HepG2 (cell line): Measurements from ENCODE around the gene ZNF425. TPM values are rescaled to one million over a fixed set of nuclear protein-coding genes. Genes with fewer than 3 reads are reported as not detected.
"Not testable (repeated sequence)": the region's sequence is repeated elsewhere in the genome, so short reads cannot be mapped to it uniquely, and the experiment has no call there.

ENCODE experiments used
- ATAC-seq: fragments of 200-7000 bp; cut with Tn5 transposase; 3 replicates; pipeline ENCODE4 v1.9.1; 2020; ENCODE audit warnings: mild to moderate bottlenecking, moderate library complexity
- BruUV-seq: library from RNA; stranded (reverse); fragments of 400-500 nt; replicated peaks from 2 replicates; lab custom pipeline; 2021; lab: Mats Ljungman, UMichigan
- CTCF ChIA-PET: fragments of 300-600 bp; formaldehyde crosslinking; extraction: SDS; loops from one replicate; lab custom pipeline; 2021; ENCODE audit warnings: low total read pairs, inconsistent platforms, low intra/inter-chr PET ratio; lab: Yijun Ruan, JAX
- POLR2A ChIA-PET: fragments of 350-600 bp; sonication (Branson Sonifier 250); formaldehyde crosslinking; loops from one replicate; lab custom pipeline; 2020; ENCODE audit warnings: antibody characterized with exemption, inconsistent platforms; lab: Yijun Ruan, JAX
- DNase-seq: peaks from one replicate; pipeline ENCODE4 v3.0.0-alpha.2; 2015; ENCODE audit warnings: low spot score
- FAIRE-seq: peaks from 3 replicates; lab custom pipeline; 2011; peaks lifted over from hg19 to GRCh38; lab: Jason Lieb, UNC
- H2AFZ ChIP-seq: one replicate; pipeline ENCODE4 v1.6.1; 2011; ENCODE audit warnings: low read length, inconsistent platforms
- H3K27ac ChIP-seq: fragments of 300-600 bp; 3 replicates; pipeline ENCODE4 v1.8.0; 2011; ENCODE audit warnings: mixed run types, mild to moderate bottlenecking, mixed read lengths, low read length, inconsistent platforms; ENCODE audit not compliant: insufficient read depth; ENCODE audit errors: extremely low read length
- H3K27me3 ChIP-seq, 2 experiments: fragments of 200-600 bp in 1 of 2; 2 replicates in 1 of 2; 3 replicates in 1 of 2; pipeline versions ENCODE4 v1.6.0 to v1.8.0; 2011; ENCODE audit warnings: low read length in 2 of 2, mild to moderate bottlenecking in 2 of 2, moderate library complexity in 2 of 2, inconsistent platforms in 1 of 2; ENCODE audit not compliant: insufficient read depth in 2 of 2, control insufficient read depth in 1 of 2
- H3K36me3 ChIP-seq, 2 experiments: fragments of 200-600 bp in 1 of 2; replicated peaks in 1 of 2; 2 replicates in 1 of 2; 3 replicates in 1 of 2; pipeline versions ENCODE4 v1.5.1 to v1.8.0; 2011; ENCODE audit warnings: low read length in 2 of 2, inconsistent platforms in 1 of 2; ENCODE audit not compliant: insufficient read depth in 2 of 2, control insufficient read depth in 1 of 2
- H3K4me1 ChIP-seq: 2 replicates; pipeline ENCODE4 v1.5.1; 2012; ENCODE audit warnings: low read length, inconsistent platforms; ENCODE audit not compliant: insufficient read depth
- H3K4me2 ChIP-seq: 2 replicates; pipeline ENCODE4 v1.6.0; 2011; ENCODE audit warnings: low read depth, low read length, inconsistent platforms
- H3K4me3 ChIP-seq, 3 experiments: fragments of 200-600 bp in 1 of 3; sonication (generic), shearing (Covaris generic) in 1 of 3; replicated peaks in 1 of 3; 2 replicates each; pipeline ENCODE4 v1.5.1; 2011 to 2016; ENCODE audit warnings: low read length in 3 of 3, inconsistent platforms in 2 of 3, low read depth in 2 of 3, mild to moderate bottlenecking in 2 of 3, control low read depth in 1 of 3, mixed read lengths in 1 of 3; ENCODE audit not compliant: insufficient read depth in 1 of 3
- H3K79me2 ChIP-seq: one replicate; pipeline ENCODE4 v1.6.1; 2011; ENCODE audit warnings: low read length, inconsistent platforms; ENCODE audit not compliant: insufficient read depth
- H3K9ac ChIP-seq: 2 replicates; pipeline ENCODE4 v1.6.0; 2011; ENCODE audit warnings: mild to moderate bottlenecking, low read depth, low read length, inconsistent platforms; ENCODE audit not compliant: insufficient read depth
- H3K9me3 ChIP-seq: 2 replicates; pipeline ENCODE4 v1.5.1; 2012; ENCODE audit warnings: mild to moderate bottlenecking, low read length
- H4K20me1 ChIP-seq: 2 replicates; pipeline ENCODE4 v1.6.0; 2011; ENCODE audit warnings: inconsistent platforms, mild to moderate bottlenecking, low read length, moderate library complexity; ENCODE audit not compliant: insufficient read depth
- ELF1 ChIP-seq: sonication (generic); formaldehyde crosslinking; IDR thresholded peaks from 2 replicates; pipeline ENCODE4 v1.4.0; 2020; ENCODE audit warnings: missing genetic modification reagents
- MYNN ChIP-seq: sonication (generic); formaldehyde crosslinking; IDR thresholded peaks from 2 replicates; pipeline ENCODE4 v1.4.0; 2020; ENCODE audit warnings: mild to moderate bottlenecking, low read depth, missing genetic modification reagents
- PAWR ChIP-seq: sonication (generic); formaldehyde crosslinking; IDR thresholded peaks from 2 replicates; pipeline ENCODE4 v1.4.0; 2020; ENCODE audit warnings: missing genetic modification reagents, mild to moderate bottlenecking, borderline replicate concordance
- ZNF264 ChIP-seq: sonication (generic); formaldehyde crosslinking; IDR thresholded peaks from 2 replicates; pipeline ENCODE4 v1.4.0; 2020; ENCODE audit warnings: missing genetic modification reagents
- WGBS: methylation state at CpG from one replicate; pipeline ENCODE4 v1.1.6; 2017; ENCODE audit warnings: low lambda C conversion rate; 5-methylcytosine and 5-hydroxymethylcytosine counted together
- in situ Hi-C: cut with HindIII; loops from 2 replicates; pipeline ENCODE4 v1.10.0; 2017; ENCODE audit warnings: low pct_unique_long_range_greater_than_20kb; ENCODE audit not compliant: extremely low pct_ligation_motif_present
- intact Hi-C: fragments of 100-400 bp; cut with micrococcal nuclease; formaldehyde crosslinking; loops from one replicate; pipeline ENCODE4 v1.10.0; 2022; ENCODE audit not compliant: unreplicated experiment
- polyA plus RNA-seq, 8 experiments: library from polyadenylated mRNA; depleted of rRNA in 3 of 8; stranded (reverse) in 7 of 8; unstranded in 1 of 8; fragments of >200 nt; fragmentation: Illumina TruSeq in 4 of 8; extraction: Trizol in 4 of 8; gene quantifications; 2 replicates each; pipeline versions ENCODE4 v1.2.1 to v1.2.3, GENCODE V29; 2011 to 2016; ENCODE audit warnings: low read depth in 4 of 8, missing spikeins in 1 of 8, mixed read lengths in 1 of 8; ENCODE audit not compliant: insufficient read depth in 1 of 8
- total RNA-seq, 5 experiments: library from RNA; depleted of rRNA; stranded (reverse); fragments of >200 nt; fragmentation: Illumina TruSeq; extraction: Trizol; gene quantifications; 2 replicates each; pipeline ENCODE4 v1.2.3, GENCODE V29; 2016; ENCODE audit warnings: low read depth in 1 of 5
- TF ChIP-seq, protein P1 (sequence below): sonication (generic); formaldehyde crosslinking; IDR thresholded peaks from 2 replicates; pipeline ENCODE4 v1.4.0; 2020; ENCODE audit warnings: mild to moderate bottlenecking, low read depth, missing genetic modification reagents

ZNF425 gene
- total and polyA plus RNA-seq, 2 of the 13 experiments (the other 11 are each of a cell fraction or from before 2014, with no cell fraction given), result 0.51 to 1.1 TPM

DNA sequence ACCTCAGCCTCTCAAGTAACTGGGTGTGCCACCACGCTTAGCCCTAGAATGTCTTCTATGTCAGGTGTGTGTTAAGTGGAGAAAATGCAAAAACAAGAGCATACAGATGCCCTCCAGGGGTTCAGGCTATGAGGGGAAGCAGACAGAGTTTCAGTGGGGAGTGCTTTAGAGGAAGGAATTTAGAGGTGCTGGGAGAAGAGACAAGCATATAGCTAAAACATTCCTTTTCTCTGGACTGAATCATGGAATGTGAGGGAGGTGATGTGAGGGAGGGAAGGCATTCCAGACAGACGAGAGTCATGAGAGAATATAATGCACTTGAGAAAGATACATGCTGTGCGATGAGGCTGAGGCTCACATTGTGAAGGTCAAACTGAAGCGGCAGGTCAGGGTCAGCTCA lies 29.0 kb downstream of the ZNF425 start (continued):
- TF ChIP-seq ZNF264 (CRISPR knock-in tag), result no peak

DNA sequence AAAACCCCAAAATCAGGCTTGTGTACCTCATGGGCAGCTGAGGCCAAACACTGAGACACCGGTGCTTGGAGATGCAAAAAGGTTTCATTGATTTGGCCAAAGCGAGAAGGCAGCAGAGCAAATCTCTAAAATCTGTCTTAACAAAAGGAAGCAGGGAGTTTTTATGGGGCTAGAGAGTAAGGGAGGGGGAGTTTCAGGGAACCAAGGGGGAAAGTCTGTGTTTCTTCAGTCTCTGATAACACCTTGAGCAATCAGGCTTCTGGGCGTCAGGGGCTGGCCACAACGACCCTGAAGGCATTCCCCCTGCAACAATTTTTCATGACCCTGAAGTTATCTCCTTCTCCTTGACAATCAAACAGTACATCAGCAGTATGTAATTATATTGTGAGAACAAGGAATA lies 32.9 kb downstream of the ZNF425 start:
- H3K9me3 ChIP-seq, result no peaks in the 10 kb centered on the region
- in situ Hi-C loops, result no loop called here
- no peak for ATAC-seq
- CTCF ChIA-PET, result no interaction called here
- H3K36me3 ChIP-seq, result no peaks in the 10 kb centered on the region
- H4K20me1 ChIP-seq, result no peaks in the 10 kb centered on the region
- peak overlapping the region; percentile 11 for H2AFZ ChIP-seq
- intact Hi-C loops, result loop anchor here (2.0 kb wide), 1 partner anchor 18 kb away; no protein-coding TSS in a partner anchor
- no peak for FAIRE-seq
- WGBS, result 27% methylated on average over 4 of the region's 4 CpGs
- peaks cover 8% of the 10 kb centered on the region for H3K79me2 ChIP-seq
- DNase-seq, result no peak
- H3K4me2 ChIP-seq, result no peak overlapping the region; the same call in 1 of the 2 replicates
- no peak overlapping the region for H3K27ac ChIP-seq
- no peak overlapping the region for H3K9ac ChIP-seq
- H3K4me1 ChIP-seq, result peaks cover 19% of the 10 kb centered on the region
- TF ChIP-seq PAWR (no peak), MYNN (CRISPR knock-in tag) (no peak), ELF1 (no peak)
- TF ChIP-seq, protein P1, sequence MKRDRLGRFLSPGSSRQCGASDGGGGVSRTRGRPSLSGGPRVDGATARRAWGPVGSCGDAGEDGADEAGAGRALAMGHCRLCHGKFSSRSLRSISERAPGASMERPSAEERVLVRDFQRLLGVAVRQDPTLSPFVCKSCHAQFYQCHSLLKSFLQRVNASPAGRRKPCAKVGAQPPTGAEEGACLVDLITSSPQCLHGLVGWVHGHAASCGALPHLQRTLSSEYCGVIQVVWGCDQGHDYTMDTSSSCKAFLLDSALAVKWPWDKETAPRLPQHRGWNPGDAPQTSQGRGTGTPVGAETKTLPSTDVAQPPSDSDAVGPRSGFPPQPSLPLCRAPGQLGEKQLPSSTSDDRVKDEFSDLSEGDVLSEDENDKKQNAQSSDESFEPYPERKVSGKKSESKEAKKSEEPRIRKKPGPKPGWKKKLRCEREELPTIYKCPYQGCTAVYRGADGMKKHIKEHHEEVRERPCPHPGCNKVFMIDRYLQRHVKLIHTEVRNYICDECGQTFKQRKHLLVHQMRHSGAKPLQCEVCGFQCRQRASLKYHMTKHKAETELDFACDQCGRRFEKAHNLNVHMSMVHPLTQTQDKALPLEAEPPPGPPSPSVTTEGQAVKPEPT, result no peak
- TF ChIP-seq, all 625 proteins: peak for 0
- no TSS peak for BruUV-seq
- Histone ChIP-seq H3K4me3 (no peak overlapping the region), H3K27me3 (peaks cover 0 to 5% of the 10 kb centered on the region in 2 experiments; a peak in 1 of 5 replicates)
- POLR2A ChIA-PET, result interaction anchor here (0.5 kb wide), 1 partner anchor 255 kb away, joined by 3 read pairs; no protein-coding TSS in a partner anchor

DNA sequence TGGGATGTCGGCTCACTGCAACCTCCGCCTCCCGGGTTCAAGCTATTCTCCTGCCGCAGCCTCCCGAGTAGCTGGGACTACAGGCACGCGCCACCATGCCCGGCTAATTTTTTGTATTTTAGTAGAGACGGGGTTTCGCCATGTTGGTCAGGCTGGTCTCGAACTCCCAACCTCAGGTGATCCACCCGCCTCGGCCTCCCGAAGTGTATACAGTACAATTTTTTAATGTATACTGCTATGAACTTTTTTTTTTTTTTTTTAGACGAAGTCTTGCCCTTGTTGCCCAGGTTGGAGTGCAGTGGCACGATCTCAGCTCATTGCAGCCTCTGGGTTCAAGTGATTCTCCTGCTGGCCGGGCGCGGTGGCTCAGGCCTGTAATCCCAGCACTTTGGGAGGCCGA lies 33.9 kb downstream of the ZNF425 start:
- H3K27me3 ChIP-seq, H3K4me3 ChIP-seq, BruUV-seq, H4K20me1 ChIP-seq, DNase-seq, H3K9me3 ChIP-seq, H3K27ac ChIP-seq, ATAC-seq, H3K9ac ChIP-seq, in situ Hi-C loops, FAIRE-seq, H3K36me3 ChIP-seq, H3K79me2 ChIP-seq, H2AFZ ChIP-seq, H3K4me2 ChIP-seq: not testable (repeated sequence)
- intact Hi-C loops, result loop anchor here (1.0 to 2.0 kb wide), 2 partner anchors 19 to 24 kb away; no protein-coding TSS in a partner anchor
- H3K4me1 ChIP-seq, result peaks cover 27% of the 10 kb centered on the region
- CTCF ChIA-PET, result interaction anchor here (3.1 kb wide), 1 partner anchor 34 kb away, joined by 15 read pairs; the partner anchor contains the start of gene ZNF425
- POLR2A ChIA-PET, result interaction anchor here (0.6 kb wide), 1 partner anchor 26 kb away, joined by 4 read pairs; no protein-coding TSS in a partner anchor
- WGBS, result 87% methylated on average over 20 of the region's 20 CpGs
